GM12875 (cell line): ENCODE results near the gene NHSL2.

Experiments used
- H3K4me3 ChIP-seq: one replicate; pipeline ENCODE4 v1.5.1; 2011; ENCODE audit warnings: low read depth, low read length, control low read depth
- TF ChIP-seq, protein P1 (sequence below): IDR thresholded peaks from 2 replicates; pipeline ENCODE4 v1.5.1; 2011; ENCODE audit warnings: low read depth, mild to moderate bottlenecking, control low read depth, inconsistent platforms, low read length, moderate library complexity, borderline replicate concordance; ENCODE audit not compliant: insufficient read depth

The NHSL2 gene

GRCh38 chrX:72002875-72003274 lies 92.2 kb downstream of the NHSL2 start:
- TF ChIP-seq, protein P1, sequence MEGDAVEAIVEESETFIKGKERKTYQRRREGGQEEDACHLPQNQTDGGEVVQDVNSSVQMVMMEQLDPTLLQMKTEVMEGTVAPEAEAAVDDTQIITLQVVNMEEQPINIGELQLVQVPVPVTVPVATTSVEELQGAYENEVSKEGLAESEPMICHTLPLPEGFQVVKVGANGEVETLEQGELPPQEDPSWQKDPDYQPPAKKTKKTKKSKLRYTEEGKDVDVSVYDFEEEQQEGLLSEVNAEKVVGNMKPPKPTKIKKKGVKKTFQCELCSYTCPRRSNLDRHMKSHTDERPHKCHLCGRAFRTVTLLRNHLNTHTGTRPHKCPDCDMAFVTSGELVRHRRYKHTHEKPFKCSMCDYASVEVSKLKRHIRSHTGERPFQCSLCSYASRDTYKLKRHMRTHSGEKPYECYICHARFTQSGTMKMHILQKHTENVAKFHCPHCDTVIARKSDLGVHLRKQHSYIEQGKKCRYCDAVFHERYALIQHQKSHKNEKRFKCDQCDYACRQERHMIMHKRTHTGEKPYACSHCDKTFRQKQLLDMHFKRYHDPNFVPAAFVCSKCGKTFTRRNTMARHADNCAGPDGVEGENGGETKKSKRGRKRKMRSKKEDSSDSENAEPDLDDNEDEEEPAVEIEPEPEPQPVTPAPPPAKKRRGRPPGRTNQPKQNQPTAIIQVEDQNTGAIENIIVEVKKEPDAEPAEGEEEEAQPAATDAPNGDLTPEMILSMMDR, result no peak
- no peak overlapping the region for H3K4me3 ChIP-seq

DNA sequence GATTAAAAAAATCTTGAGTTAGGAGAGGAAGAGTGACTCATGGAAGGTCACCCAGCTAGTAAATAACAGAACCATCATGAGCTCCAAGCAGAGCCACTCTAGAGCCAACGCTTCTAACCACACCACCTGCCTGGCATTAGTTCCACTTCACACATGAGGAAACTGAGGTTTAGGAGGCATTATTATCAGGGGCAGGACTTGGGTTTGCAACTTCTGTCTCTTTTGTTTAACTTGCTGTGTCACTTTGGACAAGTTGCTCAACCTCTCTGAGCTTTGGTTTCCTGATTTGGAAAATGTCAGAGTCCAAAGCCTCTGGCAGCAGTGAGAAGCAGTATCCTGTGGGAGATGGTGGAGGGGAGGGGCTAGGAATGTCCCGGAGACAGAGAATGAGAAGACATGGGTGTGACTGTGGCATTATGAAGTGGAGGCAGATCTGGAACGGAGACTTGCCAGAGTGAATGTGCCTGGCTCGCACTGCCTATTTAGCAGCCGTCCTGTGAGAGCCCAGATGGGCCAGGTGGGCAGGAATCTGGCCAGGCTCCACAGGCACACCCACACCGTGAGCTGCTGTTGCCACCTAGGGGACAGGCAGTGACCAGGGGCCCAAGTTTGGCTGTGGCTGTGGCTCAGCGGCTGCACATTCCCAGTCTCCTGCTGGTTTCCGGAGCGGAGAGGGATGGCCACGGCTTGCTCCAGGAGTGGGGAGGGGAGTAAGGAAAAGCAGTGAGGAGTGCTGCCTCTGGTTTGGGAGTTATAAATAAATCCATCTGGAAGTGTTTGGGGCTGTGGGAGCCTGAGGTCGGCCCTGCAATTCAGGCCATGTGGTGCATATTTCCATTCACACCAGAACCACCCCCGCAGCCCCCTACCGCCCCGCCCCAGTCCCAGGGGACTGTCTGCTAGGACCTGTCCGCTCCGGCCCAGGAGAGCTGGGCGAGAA lies 93.4 kb downstream of the NHSL2 start:
- no peak overlapping the region for H3K4me3 ChIP-seq
- TF ChIP-seq, protein P1, result no peak

- TF ChIP-seq, protein P1, result no peak
These were observed 94.4 kb downstream of the NHSL2 start for GRCh38 chrX:72005046-72005445.

DNA sequence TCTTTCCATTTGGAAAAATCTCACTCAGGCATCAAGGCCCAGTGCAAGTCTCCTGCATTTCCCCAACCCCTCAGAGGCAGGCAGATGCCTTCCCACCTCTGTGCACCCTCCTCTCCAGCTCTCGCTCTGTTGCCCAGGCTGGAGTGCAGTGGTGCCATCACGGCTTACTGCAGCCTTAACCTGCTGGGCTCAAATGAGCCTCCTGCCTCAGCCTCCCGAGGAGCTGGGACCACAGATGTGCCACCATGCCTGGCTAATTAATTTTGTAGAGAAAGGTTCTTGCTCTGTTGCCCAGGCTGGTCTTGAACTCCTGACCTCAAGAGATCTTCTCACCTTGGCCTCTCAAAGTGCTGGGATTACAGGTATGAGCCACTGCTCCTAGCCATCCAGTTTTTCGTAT lies 95.8 kb downstream of the NHSL2 start:
- TF ChIP-seq, protein P1, result no peak
- H3K4me3 ChIP-seq, result no peak overlapping the region

More at GRCh38 chrX:72005046-72005445, 94.4 kb downstream of the NHSL2 start:
- H3K4me3 ChIP-seq, result no peak overlapping the region

GRCh38 chrX:72009731-72010130 lies 99.1 kb downstream of the NHSL2 start:
- TF ChIP-seq, protein P1, result no peak
- H3K4me3 ChIP-seq, result no peak overlapping the region

- TF ChIP-seq, protein P1, result no peak
- no peak overlapping the region for H3K4me3 ChIP-seq
These were observed 101.1 kb downstream of the NHSL2 start for GRCh38 chrX:72011734-72012133.

DNA sequence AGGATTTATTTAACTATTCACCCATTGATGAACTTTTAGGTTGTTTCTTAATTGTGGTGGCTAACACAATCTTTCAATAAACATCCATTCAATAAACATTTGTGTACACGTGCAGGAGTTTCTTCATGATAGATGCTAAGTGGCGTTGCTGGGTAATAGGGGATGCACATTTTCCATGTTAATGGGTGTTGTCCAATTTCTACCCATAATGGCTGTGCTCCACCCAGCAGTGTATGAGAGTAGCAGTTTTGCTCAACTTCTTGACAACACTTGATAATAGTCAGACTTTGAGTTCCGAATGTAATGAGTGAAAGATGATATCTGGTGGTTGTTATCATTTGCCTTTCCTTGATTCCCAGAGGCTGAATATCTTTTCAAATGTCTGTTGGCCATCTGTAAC lies 104.7 kb downstream of the NHSL2 start:
- H3K4me3 ChIP-seq, result no peak overlapping the region
- TF ChIP-seq, protein P1, result no peak
